ENCODE results near the gene RNF227.

- no peak for TF ChIP-seq ZNF274 (IDR thresholded peaks at IDR 0.05; ENCODE audit: low read depth, low read length)
- no peak for TF ChIP-seq SUZ12 (IDR thresholded peaks at IDR 0.05; ENCODE audit: extremely low read depth, insufficient read depth, insufficient read length)
- TF ChIP-seq YY1 (IDR thresholded peaks at IDR 0.05; ENCODE audit: insufficient read depth, insufficient read length), result no peak
Measured at GRCh38 chr17:7894226-7894625, 21.9 kb downstream of the RNF227 start.

Measured in NT2/D1 (cell line).